Ovary (tissue), 3 donors: Measurements from ENCODE around the gene TCF7L1.

ENCODE experiments used
- EP300 ChIP-seq: sonication (generic); formaldehyde crosslinking; IDR thresholded peaks from one replicate; pipeline ENCODE4 v1.6.1; 2017; ENCODE audit warnings: antibody characterized with exemption
- POLR2A ChIP-seq: fragments of 450-650 bp; IDR thresholded peaks from one replicate; pipeline ENCODE4 v1.6.1; 2017; ENCODE audit warnings: antibody characterized with exemption, mild to moderate bottlenecking, moderate library complexity
- TF ChIP-seq, protein P1 (sequence below), 3 donors: fragments of 450-650 bp in 2 of 3; fragments of 200-600 bp in 1 of 3; IDR thresholded peaks; one replicate each; pipeline versions ENCODE4 v1.5.1 to v1.8.0; 2016 to 2022; ENCODE audit warnings: antibody characterized with exemption in 3 of 3, mild to moderate bottlenecking in 1 of 3
- donor health status: DM: no; HTN: no; CAD: no.

DNA sequence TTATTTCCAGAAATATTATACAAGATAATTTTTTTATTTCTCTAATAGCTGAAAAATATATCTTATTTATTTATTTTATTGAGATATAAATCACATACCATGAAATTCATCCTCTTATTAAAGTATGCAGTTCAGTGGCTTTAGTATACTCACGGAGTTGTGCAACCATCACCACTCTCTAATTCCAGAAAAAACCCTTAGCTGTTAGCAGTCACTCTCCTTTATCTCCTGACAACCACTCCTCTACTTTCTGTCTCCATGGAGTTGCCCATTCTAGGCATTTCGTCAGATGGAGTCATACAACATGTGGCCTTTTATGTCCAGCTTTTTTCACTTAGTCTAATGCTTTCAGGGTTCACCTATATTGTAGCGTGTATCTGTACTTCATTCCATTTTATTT, 66.5 kb downstream of the TCF7L1 start:
- TF ChIP-seq, protein P1, sequence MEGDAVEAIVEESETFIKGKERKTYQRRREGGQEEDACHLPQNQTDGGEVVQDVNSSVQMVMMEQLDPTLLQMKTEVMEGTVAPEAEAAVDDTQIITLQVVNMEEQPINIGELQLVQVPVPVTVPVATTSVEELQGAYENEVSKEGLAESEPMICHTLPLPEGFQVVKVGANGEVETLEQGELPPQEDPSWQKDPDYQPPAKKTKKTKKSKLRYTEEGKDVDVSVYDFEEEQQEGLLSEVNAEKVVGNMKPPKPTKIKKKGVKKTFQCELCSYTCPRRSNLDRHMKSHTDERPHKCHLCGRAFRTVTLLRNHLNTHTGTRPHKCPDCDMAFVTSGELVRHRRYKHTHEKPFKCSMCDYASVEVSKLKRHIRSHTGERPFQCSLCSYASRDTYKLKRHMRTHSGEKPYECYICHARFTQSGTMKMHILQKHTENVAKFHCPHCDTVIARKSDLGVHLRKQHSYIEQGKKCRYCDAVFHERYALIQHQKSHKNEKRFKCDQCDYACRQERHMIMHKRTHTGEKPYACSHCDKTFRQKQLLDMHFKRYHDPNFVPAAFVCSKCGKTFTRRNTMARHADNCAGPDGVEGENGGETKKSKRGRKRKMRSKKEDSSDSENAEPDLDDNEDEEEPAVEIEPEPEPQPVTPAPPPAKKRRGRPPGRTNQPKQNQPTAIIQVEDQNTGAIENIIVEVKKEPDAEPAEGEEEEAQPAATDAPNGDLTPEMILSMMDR (IDR thresholded peaks at IDR 0.05) = no peak
- TF ChIP-seq POLR2A (no peak), EP300 (no peak)
